ENCODE results near the gene ULK4.

DNA sequence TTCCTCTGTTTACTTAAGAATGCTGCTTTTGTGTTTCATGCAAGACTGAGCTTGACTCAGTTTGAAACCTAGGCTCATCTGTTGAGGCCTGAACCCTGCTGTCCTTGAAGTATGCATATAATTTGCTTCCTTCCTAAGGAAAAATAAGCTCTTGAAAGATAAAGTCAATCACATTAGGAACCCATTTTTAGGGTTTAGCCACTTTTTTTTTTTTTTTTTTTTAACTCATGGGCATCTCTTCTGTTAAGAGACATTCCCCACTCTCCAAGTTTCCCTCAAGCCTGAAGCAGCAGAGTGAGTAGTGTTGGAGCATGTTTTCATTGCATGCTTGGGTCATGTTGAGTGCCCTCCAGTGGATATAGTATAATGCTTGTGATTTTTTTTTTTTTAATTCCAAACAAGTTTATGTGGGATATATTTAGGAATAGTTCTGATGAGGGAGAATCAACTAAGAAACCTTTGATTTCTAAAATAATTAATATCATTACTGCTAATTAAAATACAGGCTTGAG is 759.0 kb downstream of the ULK4 start:
- TF ChIP-seq SIN3A (IDR thresholded peaks at IDR 0.05; ENCODE audit: borderline replicate concordance, low read depth, low read length) (no peak), CTCF (IDR thresholded peaks at IDR 0.05) (peak; percentile 68), YY1 (IDR thresholded peaks at IDR 0.05; ENCODE audit: low read depth) (no peak; the same call in 1 of the 2 replicates), RFX5 (IDR thresholded peaks at IDR 0.05; ENCODE audit: low read length) (no peak), NRF1 (IDR thresholded peaks at IDR 0.05; ENCODE audit: low read depth, low read length) (no peak), TEAD4 (IDR thresholded peaks at IDR 0.05; ENCODE audit: borderline replicate concordance, insufficient read depth) (no peak), EZH2phosphoT487 (IDR thresholded peaks at IDR 0.05; ENCODE audit: borderline replicate concordance, low read depth) (no peak), USF2 (IDR thresholded peaks at IDR 0.05; ENCODE audit: borderline replicate concordance, low read depth, low read length) (no peak), SMC3 (IDR thresholded peaks at IDR 0.05; ENCODE audit: low read depth, low read length) (no peak)
- TF ChIP-seq, protein P1, sequence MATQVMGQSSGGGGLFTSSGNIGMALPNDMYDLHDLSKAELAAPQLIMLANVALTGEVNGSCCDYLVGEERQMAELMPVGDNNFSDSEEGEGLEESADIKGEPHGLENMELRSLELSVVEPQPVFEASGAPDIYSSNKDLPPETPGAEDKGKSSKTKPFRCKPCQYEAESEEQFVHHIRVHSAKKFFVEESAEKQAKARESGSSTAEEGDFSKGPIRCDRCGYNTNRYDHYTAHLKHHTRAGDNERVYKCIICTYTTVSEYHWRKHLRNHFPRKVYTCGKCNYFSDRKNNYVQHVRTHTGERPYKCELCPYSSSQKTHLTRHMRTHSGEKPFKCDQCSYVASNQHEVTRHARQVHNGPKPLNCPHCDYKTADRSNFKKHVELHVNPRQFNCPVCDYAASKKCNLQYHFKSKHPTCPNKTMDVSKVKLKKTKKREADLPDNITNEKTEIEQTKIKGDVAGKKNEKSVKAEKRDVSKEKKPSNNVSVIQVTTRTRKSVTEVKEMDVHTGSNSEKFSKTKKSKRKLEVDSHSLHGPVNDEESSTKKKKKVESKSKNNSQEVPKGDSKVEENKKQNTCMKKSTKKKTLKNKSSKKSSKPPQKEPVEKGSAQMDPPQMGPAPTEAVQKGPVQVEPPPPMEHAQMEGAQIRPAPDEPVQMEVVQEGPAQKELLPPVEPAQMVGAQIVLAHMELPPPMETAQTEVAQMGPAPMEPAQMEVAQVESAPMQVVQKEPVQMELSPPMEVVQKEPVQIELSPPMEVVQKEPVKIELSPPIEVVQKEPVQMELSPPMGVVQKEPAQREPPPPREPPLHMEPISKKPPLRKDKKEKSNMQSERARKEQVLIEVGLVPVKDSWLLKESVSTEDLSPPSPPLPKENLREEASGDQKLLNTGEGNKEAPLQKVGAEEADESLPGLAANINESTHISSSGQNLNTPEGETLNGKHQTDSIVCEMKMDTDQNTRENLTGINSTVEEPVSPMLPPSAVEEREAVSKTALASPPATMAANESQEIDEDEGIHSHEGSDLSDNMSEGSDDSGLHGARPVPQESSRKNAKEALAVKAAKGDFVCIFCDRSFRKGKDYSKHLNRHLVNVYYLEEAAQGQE (IDR thresholded peaks at IDR 0.05; ENCODE audit: low read depth, low read length) = no peak
- TF ChIP-seq, protein P2, sequence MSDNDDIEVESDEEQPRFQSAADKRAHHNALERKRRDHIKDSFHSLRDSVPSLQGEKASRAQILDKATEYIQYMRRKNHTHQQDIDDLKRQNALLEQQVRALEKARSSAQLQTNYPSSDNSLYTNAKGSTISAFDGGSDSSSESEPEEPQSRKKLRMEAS (IDR thresholded peaks at IDR 0.05; ENCODE audit: low read depth) = no peak
